Inferior parietal cortex (tissue), 1 donor: ENCODE data around the gene RNF14.

Source experiments
- DNase-seq: peaks from one replicate; pipeline ENCODE4 v3.0.0-alpha.2; 2016; ENCODE audit errors: extremely low spot score

The RNF14 gene

DNA sequence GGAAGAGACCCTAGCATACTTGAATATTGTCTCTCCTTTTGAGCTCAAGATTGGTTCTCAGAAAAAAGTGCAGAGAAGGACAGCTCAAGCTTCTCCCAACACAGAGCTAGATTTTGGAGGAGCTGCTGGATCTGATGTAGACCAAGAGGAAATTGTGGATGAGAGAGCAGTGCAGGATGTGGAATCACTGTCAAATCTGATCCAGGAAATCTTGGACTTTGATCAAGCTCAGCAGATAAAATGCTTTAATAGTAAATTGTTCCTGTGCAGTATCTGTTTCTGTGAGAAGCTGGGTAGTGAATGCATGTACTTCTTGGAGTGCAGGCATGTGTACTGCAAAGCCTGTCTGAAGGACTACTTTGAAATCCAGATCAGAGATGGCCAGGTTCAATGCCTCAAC, 9.5 kb downstream of the RNF14 start:
- DNase-seq = no peak

DNA sequence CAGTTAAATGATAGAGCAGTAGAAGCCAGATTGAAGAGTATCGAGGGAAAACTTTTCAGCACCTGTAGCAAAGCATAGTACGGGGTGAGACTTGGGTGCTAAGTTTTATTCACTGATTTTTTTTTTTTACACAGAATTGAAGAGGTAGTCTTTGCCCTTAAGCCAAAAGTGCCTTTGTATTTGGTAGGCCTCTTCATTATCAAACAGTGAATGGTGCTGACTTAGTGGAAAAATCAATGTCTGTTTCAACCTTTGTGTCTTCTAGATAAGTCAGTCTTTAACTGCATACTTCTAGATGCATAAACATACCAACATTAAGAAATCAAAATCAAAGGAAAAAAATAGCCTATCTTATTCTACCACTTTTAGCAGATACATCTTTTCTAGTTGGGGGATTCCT, 13.7 kb downstream of the RNF14 start:
- DNase-seq = no peak

DNA sequence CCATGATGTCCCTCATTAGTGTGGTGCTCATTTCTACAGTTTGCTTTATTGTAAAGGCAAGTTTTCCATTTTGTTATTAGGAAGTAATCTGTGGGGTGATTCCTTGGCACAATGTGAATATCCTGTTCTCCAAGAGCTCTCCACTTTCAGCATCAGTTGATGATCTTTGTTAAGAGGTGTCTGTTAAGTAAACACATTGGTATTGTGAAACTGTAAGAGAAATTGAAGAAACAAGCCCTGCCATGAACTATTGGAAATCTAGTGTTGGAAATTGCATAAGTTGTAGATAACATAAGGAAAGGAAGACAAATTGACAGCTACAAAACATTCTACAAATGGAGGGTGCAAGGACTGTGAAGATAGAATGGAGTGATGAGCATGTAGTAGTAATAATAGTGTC, 17.2 kb downstream of the RNF14 start:
- no peak for DNase-seq

DNA sequence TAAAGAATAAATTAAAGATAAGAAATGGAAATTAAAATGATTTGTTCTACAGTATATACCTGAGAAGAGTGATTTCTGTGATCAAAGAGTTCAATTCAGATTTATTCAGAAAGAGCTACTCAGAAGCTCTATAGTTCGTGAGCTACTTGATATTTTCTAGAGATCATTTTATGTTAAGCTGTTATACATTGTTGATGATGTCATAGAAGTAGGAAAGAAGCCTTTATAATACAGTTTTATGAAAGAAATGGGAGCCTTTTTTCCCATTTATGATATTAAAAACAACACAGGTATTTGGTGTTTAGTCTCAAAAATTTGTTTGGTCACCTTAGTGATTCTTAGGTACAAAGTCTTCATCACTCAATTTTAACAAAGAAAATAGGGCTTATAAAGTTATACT, 20.8 kb downstream of the RNF14 start:
- no peak for DNase-seq

DNA sequence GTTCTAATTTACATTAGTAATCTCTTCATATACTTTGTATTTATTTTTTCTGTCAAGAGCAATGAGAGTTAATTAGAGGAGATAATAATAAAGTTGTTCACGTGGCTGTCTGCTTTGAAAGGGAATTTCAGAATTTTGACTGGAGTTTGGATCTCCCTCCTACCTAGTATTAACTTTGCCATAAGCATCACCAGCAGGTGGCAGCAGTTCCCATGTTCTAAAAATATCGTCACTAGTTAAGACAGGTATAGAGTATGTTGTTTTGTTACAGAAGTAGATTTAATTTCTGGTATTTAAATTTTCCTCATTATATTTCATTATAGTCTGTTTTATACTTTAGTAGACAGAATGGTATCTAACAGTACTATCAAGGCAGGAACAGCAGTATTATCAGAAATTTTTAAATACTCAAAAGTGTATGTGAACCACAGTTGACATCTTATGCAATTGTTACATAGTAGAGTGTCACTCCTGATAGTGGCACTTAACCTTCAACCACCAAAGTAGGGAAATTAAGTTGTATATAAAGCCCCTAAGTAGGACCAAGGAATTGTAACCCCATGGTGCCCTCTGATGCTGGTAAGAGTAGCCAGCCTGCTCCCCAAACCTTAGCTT, 23.6 kb downstream of the RNF14 start:
- DNase-seq = peak; percentile 93

DNA sequence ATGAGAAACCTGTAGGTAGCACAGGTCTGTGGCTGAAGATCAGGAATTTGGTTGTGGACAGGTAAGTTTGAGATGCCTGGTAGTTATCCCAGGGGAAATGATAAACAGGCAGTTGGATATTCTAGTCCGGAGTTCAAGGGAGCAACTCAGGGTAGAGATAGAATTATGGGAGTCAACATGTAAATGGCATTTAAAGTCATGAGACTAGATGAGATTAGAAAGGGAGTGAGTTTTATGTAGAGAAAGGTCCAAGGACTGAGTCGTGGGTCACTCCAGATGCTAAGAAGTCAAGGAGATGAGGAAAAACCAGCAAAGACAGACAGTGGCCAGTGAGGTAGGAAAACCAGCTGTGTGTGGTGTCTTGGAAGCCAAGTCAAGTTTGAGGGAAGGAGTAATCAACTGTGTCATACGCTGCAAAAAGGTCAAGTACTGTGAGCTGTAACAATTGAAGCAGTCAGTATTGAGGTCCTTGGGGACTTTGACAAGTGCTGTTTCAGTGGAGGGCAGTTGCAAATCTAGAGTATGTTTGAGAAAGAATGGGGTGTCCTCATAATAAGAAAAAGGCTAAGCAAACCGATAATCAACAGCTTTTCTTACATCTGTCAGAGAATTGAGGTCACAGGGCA, 25.7 kb downstream of the RNF14 start:
- no peak for DNase-seq

DNA sequence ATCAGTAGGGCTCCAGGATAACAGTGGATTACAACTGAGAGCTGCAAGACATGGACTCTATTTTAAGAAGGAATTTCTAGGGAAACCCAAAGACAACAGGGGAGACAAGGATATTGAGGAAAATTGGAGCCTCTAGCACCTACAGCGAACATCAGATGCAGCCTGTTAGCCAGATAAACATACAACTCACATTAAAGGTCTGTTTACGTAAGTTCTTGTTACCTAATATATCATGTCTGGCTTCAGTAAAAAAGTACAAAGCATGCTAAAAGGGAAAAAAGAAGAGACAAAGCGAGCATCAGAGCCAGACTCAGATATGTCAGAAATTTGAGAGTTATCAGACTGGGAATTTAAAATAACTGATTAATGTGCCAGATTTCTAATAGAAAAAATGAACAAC, 26.8 kb downstream of the RNF14 start:
- no peak for DNase-seq

DNA sequence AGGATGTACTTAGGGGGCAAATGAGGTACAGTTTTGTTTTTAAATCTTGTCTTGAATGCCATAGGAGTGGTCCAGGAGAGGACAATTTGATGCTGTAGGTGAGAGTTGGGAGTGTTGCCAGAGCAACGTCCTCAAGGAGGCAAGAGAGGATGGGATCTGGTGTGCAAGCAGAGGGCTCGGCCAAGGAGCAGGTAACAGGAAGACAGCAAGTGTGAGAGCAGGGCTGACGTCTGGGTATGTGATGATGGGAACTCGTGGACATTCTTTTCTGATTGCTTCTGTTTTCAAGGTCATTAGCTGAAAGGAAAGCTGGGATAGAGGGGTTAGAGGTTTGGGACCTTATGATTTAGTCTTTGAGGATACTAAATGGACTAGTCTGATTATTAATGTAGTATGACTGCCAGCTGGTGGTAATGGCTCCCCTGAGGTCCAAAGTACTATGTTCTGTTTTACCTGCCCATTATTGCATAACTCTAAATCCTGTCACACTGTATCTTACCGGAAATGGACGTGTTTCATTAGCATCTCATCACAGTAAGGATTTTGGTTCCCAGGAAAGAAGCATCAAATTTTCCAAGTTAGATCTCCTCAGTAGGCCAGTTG, 28.6 kb downstream of the RNF14 start:
- DNase-seq = no peak

DNA sequence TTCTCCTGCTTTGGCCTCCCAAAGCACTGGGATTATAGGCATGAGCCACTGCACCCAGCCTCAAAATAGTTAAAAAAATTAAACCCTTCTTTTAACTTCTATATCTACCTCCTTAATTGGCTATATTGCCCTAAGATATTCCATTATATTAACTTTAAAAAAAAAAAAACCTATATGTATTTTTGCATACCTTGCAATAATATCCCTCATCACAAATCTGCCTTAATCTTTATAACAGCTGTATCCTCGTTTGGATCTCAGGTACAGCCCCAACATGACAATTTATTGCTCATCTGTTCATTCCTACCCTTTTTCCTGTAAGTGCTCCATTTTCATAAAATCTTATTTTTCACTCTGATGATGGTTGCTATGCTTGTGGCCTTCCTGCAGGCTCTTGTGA, 31.3 kb downstream of the RNF14 start:
- no peak for DNase-seq

DNA sequence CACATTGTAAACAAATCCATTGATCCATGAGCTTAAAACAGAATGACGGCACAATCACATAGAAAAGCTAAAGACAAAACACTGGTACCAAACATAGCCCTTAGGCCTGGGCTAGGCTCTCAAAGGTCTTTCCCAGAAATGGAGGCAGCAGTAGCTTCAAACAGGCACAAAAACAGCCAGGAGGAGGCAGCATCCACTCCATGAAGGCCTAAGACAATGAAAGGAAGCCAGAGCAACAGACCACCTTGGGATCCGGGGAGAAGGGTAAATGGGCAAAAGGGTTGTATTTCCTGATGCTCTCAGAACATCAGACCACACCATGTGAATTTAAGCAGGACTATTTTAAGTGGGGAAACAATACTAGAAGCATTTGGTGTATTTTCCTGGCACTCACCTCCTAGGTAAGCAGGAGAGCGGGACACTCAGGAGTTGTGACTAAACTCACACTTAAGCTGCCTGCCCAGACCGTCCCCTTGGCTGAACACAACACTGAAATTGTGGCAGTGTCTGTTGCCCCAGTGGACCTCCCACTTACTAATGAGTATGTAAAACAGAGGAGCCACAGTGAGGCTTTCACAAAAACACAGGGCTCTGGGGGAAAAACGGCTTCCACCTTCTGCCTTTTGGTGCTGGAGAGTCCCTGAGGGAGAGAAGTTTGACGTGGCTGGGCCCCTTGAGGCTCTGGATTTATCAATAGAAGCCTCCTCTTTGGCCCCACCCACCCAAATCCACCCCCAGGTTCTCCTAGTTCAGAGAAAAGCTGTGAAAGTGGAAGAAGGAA, 32.0 kb downstream of the RNF14 start:
- DNase-seq = no peak

DNA sequence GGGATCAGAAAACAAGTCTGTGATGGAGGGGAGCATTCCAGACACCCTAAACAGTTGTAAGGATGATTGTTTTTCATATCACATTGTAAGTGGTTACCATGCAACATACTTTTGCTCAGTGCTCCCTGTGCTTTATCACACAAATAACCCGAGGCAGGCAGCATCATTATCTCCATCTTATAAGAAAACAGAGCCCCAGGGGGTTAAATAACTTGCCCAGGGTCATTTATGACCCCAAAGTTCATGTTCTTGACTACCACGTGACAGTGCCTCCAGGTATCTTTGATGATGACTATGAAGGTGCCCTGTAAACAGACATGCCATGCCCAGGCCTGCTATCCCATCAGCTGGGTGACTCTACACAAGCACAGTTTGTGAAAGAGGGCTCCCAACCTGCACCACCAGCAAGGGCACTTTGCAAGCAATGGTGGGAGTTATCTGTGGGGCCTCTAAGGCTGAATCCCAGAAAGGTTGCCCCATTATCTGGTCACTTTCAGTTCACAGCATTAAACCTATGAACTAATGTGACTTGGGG, 34.4 kb downstream of the RNF14 start:
- no peak for DNase-seq

DNA sequence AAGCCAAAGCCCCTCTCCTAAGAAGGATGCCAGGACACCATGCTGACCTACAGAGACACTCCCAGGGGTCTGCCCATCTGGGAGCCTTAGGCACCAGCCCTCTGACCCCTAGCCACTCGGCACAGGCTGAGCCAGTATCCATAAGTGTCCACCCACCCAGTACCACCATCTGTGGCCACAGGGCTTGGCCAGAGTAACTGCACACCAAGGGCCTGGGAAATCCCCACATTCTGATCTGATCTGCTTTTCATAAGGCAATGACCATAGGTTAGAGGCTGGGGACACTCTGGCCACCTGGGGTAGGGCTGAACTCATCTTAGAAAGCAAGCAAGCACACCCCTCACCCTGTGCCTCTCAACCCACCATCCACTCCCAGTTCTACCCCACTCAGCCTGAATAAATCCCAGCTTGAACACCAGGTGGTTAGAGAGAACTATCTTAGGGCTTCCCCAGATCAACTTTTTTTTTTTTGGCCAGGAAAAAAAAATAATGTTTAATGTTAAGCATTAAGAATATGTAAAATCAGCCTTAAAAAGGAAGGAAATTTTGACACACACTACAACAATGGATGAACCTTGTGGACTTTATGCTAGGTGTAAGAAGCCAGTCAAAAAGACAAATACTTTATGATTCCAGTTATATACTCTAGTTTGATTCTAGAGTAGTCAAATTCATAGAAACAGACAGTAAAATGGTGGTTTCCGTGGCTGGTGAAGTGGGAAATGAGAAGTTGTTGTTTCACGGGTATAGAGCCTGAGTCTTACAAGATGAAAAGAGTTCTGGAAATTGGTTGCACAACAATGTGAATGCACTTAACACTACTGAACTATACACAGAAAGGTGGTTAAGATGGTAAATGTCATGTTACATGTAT, 37.7 kb downstream of the RNF14 start:
- no peak for DNase-seq

DNA sequence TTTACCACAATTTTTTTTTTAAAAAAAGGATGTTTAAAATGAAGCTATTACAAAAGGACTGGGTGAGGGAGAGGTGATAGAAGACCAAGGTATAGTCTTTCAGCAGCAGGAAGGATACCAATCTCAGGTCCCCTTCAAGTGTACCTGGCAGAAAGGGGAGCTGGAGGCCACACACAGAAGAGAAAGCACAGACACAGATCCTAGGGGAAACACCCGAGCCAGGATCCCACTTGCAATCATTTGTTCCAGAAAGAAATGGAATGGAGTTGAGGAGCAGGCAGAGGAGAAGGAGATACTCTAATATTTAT, 38.3 kb downstream of the RNF14 start:
- DNase-seq = no peak

DNA sequence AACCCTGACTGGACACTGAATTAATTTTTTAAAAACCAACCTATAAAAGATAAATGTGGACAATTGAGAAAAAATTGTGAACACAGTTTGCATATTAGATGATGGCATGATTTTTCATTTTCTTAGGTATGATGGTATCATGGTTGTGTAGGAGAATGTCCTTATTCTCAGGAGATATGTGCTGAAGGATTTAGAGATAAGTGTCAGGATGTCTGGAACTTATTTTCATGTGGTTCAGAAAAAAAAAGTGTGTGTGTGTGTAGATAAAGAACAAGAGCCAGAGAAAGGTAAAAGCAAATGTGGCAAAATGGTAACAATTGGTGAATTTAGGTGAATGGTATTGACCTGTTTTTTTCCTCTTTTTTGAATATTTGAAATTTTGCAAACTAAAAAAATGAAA, 39.9 kb downstream of the RNF14 start:
- DNase-seq = no peak

DNA sequence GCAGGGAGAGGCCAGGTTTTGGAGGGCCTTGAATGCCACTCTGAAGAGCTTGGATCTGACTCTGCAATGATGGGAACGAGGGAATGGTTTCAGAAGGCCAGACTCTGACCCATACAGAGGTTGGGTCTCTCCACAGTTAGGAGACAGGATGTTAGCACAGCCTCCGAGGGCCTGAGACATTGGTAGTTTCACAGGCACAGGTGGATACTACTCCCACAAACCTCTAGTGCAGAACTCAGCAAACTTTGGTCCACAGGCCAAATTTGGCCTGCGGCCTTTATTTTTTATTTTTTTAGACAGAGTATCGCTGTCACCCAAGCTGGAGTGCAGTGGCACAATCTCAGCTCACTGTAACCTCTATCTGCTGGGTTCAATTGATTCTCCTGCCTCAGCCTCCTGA, 41.0 kb downstream of the RNF14 start:
- DNase-seq = no peak

DNA sequence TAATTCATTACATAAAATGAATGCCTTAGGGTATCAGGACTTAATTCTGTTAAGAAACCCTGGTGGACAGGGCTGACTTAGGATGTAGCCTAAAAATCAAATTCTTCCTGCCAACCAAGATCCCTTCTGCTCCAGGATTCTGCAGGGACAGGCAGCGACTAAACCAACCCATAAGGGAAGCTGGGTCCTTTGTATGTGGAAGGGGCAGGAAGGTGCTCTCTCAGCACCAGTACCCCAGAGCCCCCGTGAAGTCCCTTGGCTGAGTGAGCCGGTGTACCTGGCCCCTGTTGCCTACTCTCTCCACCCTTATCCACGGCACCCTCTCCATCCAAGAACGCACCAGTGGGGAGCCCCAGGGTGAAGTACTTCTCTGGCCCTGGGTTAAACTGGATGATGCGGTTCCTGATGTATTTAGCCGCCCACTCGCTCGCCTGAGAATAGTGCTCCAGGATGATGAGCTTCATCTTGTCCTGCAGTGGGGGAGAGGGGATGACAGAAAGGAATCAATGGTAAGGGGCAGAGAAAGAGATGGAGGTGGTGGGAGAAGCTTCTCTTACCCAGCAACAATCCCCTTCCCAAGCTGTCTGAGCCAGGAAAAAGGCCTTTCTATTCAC, 42.8 kb downstream of the RNF14 start:
- DNase-seq = no peak

DNA sequence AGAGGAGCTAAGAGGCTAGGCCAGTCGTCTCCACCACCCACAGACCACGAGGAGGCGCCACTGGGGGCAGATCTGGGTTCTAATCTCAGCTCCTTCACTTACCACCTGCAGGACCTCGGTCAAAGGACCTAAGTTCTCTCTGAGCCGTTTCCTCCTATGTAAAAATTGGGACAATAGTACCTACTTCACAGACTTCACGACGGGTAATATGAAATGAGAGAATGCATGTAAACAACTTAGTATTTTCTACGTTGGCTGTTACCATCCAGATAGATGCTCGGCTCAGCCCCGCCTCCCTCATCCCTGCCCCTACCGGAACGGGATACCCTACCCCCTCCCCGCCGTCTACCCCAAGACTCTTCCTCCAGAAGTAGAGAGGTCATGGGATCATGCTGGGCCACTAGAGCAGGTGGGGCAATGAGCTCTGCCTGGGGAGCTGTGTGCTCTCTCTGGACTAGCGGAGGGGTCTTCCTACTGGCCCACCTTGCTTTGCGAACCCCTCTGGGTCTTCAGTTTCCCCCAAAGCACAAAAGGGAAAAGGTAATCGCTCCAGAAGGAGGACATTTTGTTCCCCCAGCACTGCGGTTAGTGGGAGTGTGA, 43.4 kb downstream of the RNF14 start:
- DNase-seq = peak; percentile 54

DNA sequence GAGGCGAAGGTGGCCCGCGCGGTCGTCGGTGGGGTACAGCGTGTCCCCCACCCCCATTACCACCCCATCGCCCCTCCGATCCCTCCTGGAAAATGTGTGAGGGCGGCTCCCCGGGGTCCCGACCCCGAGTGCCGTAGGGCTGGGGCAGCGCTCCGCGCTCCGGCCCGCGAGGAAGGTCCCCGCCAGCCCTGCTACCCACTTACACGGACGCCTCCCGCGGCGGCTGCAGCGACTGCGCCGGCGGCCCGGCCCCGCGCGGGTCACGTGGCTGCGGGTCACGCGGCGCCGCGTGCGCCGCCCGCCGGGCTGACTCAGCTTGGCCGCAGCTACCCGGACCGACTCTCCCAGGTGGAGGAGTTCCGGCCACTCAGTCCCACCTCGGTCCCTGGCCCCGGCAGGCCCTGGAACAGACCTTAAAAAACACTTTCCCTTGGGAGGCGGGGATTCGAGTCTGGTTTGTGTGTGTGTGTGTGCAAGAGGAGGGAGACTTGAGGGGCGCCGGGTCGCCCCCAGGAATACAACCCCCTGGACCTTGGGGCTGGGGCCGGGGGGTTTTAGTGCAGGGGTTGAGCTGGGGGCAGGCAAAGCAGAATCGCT, 44.0 kb downstream of the RNF14 start, which contains the start of gene GNPDA1:
GNPDA1 (minus strand) TSS at position 236 of the 597 bp plus-strand sequence. CDS start 992 bp downstream, outside the sequence.
- peak; percentile 69 for DNase-seq

DNA sequence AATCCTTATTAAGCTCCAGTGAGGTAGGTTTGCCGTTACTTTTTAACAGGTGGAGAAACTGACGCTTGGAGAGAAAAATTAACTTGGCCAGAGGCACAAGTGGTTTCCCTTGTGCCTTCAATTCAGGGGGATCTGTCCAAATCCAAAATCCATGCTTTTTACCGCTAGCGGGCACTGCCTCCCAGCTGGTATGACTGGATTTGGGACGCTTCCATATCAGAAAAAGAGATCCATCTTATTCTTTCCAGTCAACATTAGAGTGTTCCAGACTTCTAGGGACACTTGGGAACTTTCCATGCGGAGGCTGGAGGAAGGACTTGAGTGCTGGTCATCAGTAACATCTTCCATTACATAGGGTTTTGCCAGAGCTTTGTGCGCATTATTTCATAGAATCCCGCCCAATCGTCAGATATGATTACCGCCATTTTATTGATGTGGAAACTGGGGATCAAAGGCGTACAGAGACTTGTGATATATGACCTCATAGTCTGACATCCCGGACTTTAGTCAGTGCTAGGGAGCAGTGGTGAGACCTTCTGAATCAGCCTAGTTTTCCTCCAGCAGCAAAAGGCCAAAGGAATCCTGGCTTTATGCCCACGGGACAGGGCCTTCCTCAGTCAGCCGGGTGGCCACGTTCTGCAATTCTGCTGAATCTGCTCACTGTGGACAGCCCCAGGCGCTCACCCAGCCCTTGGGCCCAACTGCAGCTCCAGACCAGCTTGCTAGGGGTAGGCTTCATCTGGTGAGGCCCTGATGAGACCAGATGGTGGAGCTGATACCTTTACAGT, 45.0 kb downstream of the RNF14 start:
- DNase-seq = peak; percentile 58
